Natural killer cell (primary cell): Measurements from ENCODE around the gene SLC26A8. TPM values are rescaled to one million over a fixed set of nuclear protein-coding genes. Genes with fewer than 3 reads are reported as not detected.

Experiments
- ATAC-seq, 3 donors: fragments of 150-1000 bp in 2 of 3; fragments of 200-7000 bp in 1 of 3; cut with Tn5 transposase; 1 replicate in 1 of 3; 2 replicates in 2 of 3; pipeline ENCODE4 v1.10.0; 2021; ENCODE audit warnings: mild to moderate bottlenecking in 2 of 3, moderate library complexity in 2 of 3
- DNase-seq, 2 donors: peaks; one replicate each; pipeline versions ENCODE4 v3.0.0 to v3.0.0-alpha.2; 2013 to 2021; ENCODE audit warnings: mixed read lengths in 1 of 2
- H3K27ac ChIP-seq: one replicate; pipeline ENCODE4 v1.5.1; 2013; ENCODE audit warnings: mild to moderate bottlenecking, low read length
- H3K27me3 ChIP-seq: one replicate; pipeline ENCODE4 v1.6.1; 2013; ENCODE audit warnings: low read length; ENCODE audit not compliant: control insufficient read depth, insufficient read depth
- H3K36me3 ChIP-seq: one replicate; pipeline ENCODE4 v1.6.1; 2013; ENCODE audit warnings: low read length; ENCODE audit not compliant: control insufficient read depth, insufficient read depth
- H3K4me1 ChIP-seq: one replicate; pipeline ENCODE4 v1.6.1; 2013; ENCODE audit warnings: low read length; ENCODE audit not compliant: control insufficient read depth, insufficient read depth
- H3K4me3 ChIP-seq: one replicate; pipeline ENCODE4 v1.5.1; 2013; ENCODE audit warnings: low read length
- H3K9me3 ChIP-seq: one replicate; pipeline ENCODE4 v1.6.1; 2013; ENCODE audit warnings: low read length; ENCODE audit not compliant: control insufficient read depth, insufficient read depth
- H3K27ac Mint-ChIP-seq, 2 donors: one replicate each; pipeline ENCODE4 v1.8.0; 2022; ENCODE audit warnings: mild to moderate bottlenecking in 2 of 2, mixed read lengths in 2 of 2, moderate library complexity in 1 of 2
- H3K27me3 Mint-ChIP-seq, 2 donors: one replicate each; pipeline ENCODE4 v1.8.0; 2022; ENCODE audit warnings: low read depth in 2 of 2, mixed read lengths in 2 of 2
- H3K36me3 Mint-ChIP-seq: one replicate; pipeline ENCODE4 v1.8.0; 2022; ENCODE audit warnings: mixed read lengths
- H3K4me1 Mint-ChIP-seq, 2 donors: one replicate each; pipeline ENCODE4 v1.8.0; 2022; ENCODE audit warnings: mixed read lengths in 2 of 2
- H3K4me3 Mint-ChIP-seq: one replicate; pipeline ENCODE4 v1.8.0; 2022; ENCODE audit warnings: mild to moderate bottlenecking, moderate library complexity, mixed read lengths
- H3K9me3 Mint-ChIP-seq, 2 donors: one replicate each; pipeline ENCODE4 v1.8.0; 2022; ENCODE audit warnings: mixed read lengths in 2 of 2
- CTCF ChIP-seq: fragments of 200-600 bp; IDR thresholded peaks from one replicate; pipeline ENCODE4 v1.8.0; 2022; ENCODE audit warnings: antibody characterized with exemption
- WGBS: methylation state at CpG from one replicate; pipeline ENCODE4 v1.1.7; 2013; ENCODE audit warnings: missing lambda C conversion rate; ENCODE audit not compliant: insufficient coverage; 5-methylcytosine and 5-hydroxymethylcytosine counted together
- intact Hi-C: fragments of 100-400 bp; cut with micrococcal nuclease; formaldehyde crosslinking; loops from one replicate; pipeline ENCODE4 v1.14.2; 2022
- total RNA-seq, 4 donors: library from RNA; stranded (reverse); fragments of 120-200 nt in 1 of 4; gene quantifications; one replicate each; pipeline versions ENCODE4 v1.2.3 to v1.2.4, GENCODE V29; 2013 to 2022

SLC26A8 gene
- total RNA-seq, 3 donors from 2014 or later (not counting 1 experiment from before 2014, with no cell fraction given), result 0.93 TPM; not detected in 2

GRCh38 chr6:35922139-35922554 is 102.3 kb downstream of the SLC26A8 start:
- DNase-seq, result no peak
- no peak overlapping the region for H3K27ac Mint-ChIP-seq
- ATAC-seq, result no peak
- Histone ChIP-seq H3K9me3 (no peaks in the 10 kb centered on the region), H3K4me3 (no peak overlapping the region), H3K27ac (no peak overlapping the region), H3K36me3 (no peaks in the 10 kb centered on the region), H3K27me3 (no peaks in the 10 kb centered on the region), H3K4me1 (peaks cover 10% of the 10 kb centered on the region)
- H3K4me1 Mint-ChIP-seq, result peaks cover 39 to 42% of the 10 kb centered on the region in 2 donors
- TF ChIP-seq CTCF, result no peak
- no peaks in the 10 kb centered on the region for H3K9me3 Mint-ChIP-seq
- WGBS, result 93% methylated on average over 5 of the region's 5 CpGs
- no peaks in the 10 kb centered on the region for H3K36me3 Mint-ChIP-seq
- no peaks in the 10 kb centered on the region for H3K27me3 Mint-ChIP-seq
- H3K4me3 Mint-ChIP-seq, result peak overlapping the region; percentile 96
- intact Hi-C loops, result no loop called here

DNA sequence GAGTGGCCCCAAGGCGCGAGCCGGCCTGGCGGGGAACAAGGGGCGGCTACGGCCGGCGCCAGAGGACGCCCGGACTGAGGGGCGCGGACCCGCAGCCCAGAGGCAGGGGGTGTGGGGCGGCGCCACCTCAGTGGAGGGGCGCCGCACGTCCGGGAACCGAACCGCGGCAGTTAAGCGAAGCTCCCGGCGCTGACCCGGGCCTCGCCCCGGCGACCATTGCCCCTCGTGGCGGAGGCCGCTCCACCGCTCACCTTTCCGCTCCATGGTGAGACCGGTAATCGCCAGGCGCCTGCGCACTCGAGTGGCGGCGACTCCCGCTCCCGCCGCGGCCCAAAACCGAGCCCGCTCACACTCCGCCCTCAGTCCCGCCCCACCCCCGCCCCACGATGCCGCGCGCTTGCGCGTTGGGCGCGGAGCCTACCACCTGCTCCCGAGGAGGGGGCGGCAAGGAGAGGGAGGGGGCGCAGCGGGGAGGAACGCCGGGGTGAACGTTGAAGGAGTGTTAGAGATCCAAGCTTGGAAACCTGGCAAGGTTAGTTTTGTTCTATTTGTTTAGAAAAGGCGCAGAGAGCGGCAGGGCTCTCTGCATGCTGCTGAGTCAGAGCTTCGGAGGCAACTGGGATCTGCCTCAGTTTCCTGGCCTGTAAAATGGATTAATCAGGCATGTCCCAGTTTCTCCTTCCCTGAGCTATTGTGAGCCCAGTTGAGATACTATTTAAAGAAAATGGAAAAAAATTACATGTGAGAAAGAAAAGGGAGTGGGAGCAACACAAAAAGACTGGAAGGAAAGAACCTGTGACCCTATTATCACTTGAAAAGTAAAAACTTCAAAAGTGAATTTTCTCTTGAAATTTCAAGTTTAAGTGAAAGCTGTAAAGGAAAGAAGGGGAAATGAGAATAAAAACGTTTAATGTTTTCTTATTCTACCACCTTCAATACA is 103.4 kb downstream of the SLC26A8 start, which contains the start of gene SRPK1:
Gene SRPK1, minus strand, starts transcription at position 306 of the 940 bp plus-strand sequence. Its CDS starts 42 bp downstream, at position 264.
- Histone ChIP-seq H3K36me3 (no peaks in the 10 kb centered on the region), H3K27me3 (no peaks in the 10 kb centered on the region), H3K27ac (peak within 1 kb of the TSS; percentile 32), H3K4me3 (peak within 1 kb of the TSS; percentile 60), H3K4me1 (peaks cover 10% of the 10 kb centered on the region), H3K9me3 (no peaks in the 10 kb centered on the region)
- Mint-ChIP-seq H3K27ac (peak within 1 kb of the TSS; percentile 82 to 85), H3K4me3 (peak within 1 kb of the TSS; percentile 96), H3K36me3 (no peaks in the 10 kb centered on the region), H3K4me1 (peaks cover 44% of the 10 kb centered on the region in 2 donors), H3K27me3 (no peaks in the 10 kb centered on the region), H3K9me3 (no peaks in the 10 kb centered on the region)
- WGBS, result under 1% methylated on average over 68 of the region's 69 CpGs
- peak; percentile 79 to 89 (median 88) for ATAC-seq
- no peak for TF ChIP-seq CTCF
- intact Hi-C loops, result no loop called here
- peak; percentile 73 to 91 for DNase-seq

DNA sequence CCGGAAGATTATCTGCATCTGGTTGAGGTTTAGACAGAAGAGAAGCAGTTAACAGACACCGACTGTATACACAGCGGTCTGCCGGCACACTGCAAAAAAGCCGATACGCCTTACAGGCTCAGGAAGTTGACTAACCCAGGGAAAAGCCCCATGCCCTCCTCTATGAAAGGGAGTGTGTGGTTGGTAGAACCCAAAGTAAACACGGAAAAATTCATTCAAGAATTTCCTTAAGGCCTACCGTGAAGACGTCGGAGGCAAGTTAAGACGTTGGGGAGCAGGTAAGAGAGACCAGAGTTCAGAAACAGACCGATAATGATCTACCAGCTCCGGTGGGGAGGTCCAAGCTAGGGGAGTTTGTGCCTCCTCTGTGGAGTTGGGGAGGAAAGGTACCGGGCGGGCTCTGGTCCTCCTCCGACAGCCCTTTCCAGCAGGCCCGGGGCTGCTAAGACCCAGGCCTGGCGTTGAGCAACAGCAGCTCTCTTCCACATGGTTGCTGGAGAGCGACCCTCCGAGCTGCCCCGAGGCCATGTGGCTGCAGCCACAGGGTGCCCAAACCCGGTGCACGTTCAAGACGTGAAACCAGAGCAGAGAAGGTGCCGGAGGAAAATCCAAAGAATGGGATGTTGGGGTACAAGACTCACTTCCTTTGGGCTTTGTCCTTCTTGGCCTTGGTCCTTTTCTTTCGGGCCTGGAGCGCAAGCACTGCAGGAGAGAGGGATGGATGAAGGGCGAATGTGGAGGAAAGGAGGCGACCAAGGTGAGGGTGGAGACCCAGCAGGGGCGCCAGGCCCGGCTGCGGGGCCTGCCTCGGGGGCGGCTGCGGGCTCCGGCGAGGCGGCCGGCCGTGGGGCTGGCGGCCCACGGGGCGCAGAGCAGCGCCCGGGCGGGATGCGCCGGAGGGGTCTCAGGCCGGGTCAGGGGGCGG is 104.4 kb downstream of the SLC26A8 start:
- Mint-ChIP-seq H3K27me3 (no peaks in the 10 kb centered on the region), H3K4me3 (peak overlapping the region; percentile 94), H3K27ac (peak overlapping the region; percentile 82), H3K36me3 (no peaks in the 10 kb centered on the region), H3K9me3 (no peaks in the 10 kb centered on the region), H3K4me1 (peaks cover 44% of the 10 kb centered on the region in 2 donors)
- DNase-seq (peak; percentile 22 to 77), ATAC-seq (peak; percentile 56 to 70 (median 68))
- Histone ChIP-seq H3K36me3 (no peaks in the 10 kb centered on the region), H3K9me3 (no peaks in the 10 kb centered on the region), H3K27ac (peak overlapping the region; percentile 32), H3K27me3 (no peaks in the 10 kb centered on the region), H3K4me1 (peaks cover 10% of the 10 kb centered on the region), H3K4me3 (peak overlapping the region; percentile 49)
- WGBS, result under 1% methylated on average over 50 of the region's 50 CpGs
- intact Hi-C loops, result no loop called here
- no peak for TF ChIP-seq CTCF
